Thoracic aorta (tissue), 2 donors: ENCODE results near the gene ATP5F1C. TPM values are rescaled to one million over a fixed set of nuclear protein-coding genes. Genes with fewer than 3 reads are reported as not detected.
"Not testable (repeated sequence)": the region's sequence is repeated elsewhere in the genome, so short reads cannot be mapped to it uniquely, and the experiment has no call there.

Experiments
- ATAC-seq: fragments of 150-250 bp; one replicate; pipeline ENCODE4 v1.8.0; 2017; ENCODE audit warnings: low read depth; ENCODE audit not compliant: insufficient number of reproducible peaks, low FRiP score
- DNase-seq: peaks from one replicate; pipeline ENCODE4 v3.0.0-alpha.2; 2020; ENCODE audit warnings: low spot score
- H3K27ac ChIP-seq, 2 donors: fragments of 200-600 bp; sonication (generic); 1 replicate in 1 of 2; 2 replicates in 1 of 2; pipeline ENCODE4 v1.5.1; 2016; ENCODE audit warnings: mild to moderate bottlenecking in 2 of 2, moderate library complexity in 2 of 2
- H3K27me3 ChIP-seq: fragments of 200-600 bp; sonication (generic); replicated peaks from 2 replicates; pipeline ENCODE4 v1.6.0; 2016; ENCODE audit warnings: mild to moderate bottlenecking; ENCODE audit not compliant: insufficient read depth
- H3K36me3 ChIP-seq: fragments of 200-600 bp; sonication (generic); one replicate; pipeline ENCODE4 v1.5.1; 2016
- H3K4me1 ChIP-seq, 2 donors: fragments of 200-600 bp; sonication (generic); 1 replicate in 1 of 2; 2 replicates in 1 of 2; pipeline versions ENCODE4 v1.5.1 to v1.6.0; 2016; ENCODE audit warnings: low read depth in 2 of 2, mild to moderate bottlenecking in 1 of 2; ENCODE audit not compliant: control insufficient read depth in 1 of 2
- H3K4me3 ChIP-seq: fragments of 200-600 bp; sonication (generic); 2 replicates; pipeline ENCODE4 v1.5.1; 2016; ENCODE audit warnings: mild to moderate bottlenecking
- H3K9me3 ChIP-seq: fragments of 200-600 bp; sonication (generic); 2 replicates; pipeline ENCODE4 v1.5.1; 2016
- CTCF ChIP-seq: fragments of 200-600 bp; sonication (generic); IDR thresholded peaks from one replicate; pipeline ENCODE4 v1.5.1; 2019; ENCODE audit warnings: antibody characterized with exemption
- total RNA-seq, 2 donors: library from RNA; depleted of rRNA; stranded (reverse); fragments of >200 nt; gene quantifications; one replicate each; pipeline versions ENCODE4 v1.1.0 to v1.2.3, GENCODE V29; 2016

Gene ATP5F1C
- total RNA-seq, 2 donors from 2014 or later, result 128 to 168 TPM

- H3K36me3 ChIP-seq, result peaks cover 31% of the 10 kb centered on the region
- no peak overlapping the region for H3K4me3 ChIP-seq
- H3K27me3 ChIP-seq, result no peaks in the 10 kb centered on the region
- DNase-seq (no peak), ATAC-seq (no peak)
- H3K4me1 ChIP-seq, result no peaks in the 10 kb centered on the region
- no peak for TF ChIP-seq CTCF
- no peaks in the 10 kb centered on the region for H3K9me3 ChIP-seq
- H3K27ac ChIP-seq, result no peak overlapping the region
Observed at GRCh38 chr10:7804741-7805140, 16.8 kb downstream of the ATP5F1C start.

GRCh38 chr10:7808686-7809267 lies 20.8 kb downstream of the ATP5F1C start:
- no peak for TF ChIP-seq CTCF
- no peak overlapping the region for H3K4me3 ChIP-seq
- H3K27me3 ChIP-seq, result no peaks in the 10 kb centered on the region
- no peak for DNase-seq
- H3K9me3 ChIP-seq, result no peaks in the 10 kb centered on the region
- H3K4me1 ChIP-seq, result no peaks in the 10 kb centered on the region
- H3K27ac ChIP-seq, result no peak overlapping the region
- H3K36me3 ChIP-seq, result peaks cover 21% of the 10 kb centered on the region
- no peak for ATAC-seq

GRCh38 chr10:7810443-7810842 lies 22.5 kb downstream of the ATP5F1C start:
- DNase-seq, result no peak
- no peak for TF ChIP-seq CTCF
- no peak overlapping the region for H3K4me3 ChIP-seq
- H3K4me1 ChIP-seq, result no peaks in the 10 kb centered on the region
- no peak for ATAC-seq
- no peak overlapping the region for H3K27ac ChIP-seq
- peaks cover 7% of the 10 kb centered on the region for H3K36me3 ChIP-seq
- H3K27me3 ChIP-seq, result no peaks in the 10 kb centered on the region
- H3K9me3 ChIP-seq, result no peaks in the 10 kb centered on the region

GRCh38 chr10:7811000-7811399 lies 23.0 kb downstream of the ATP5F1C start:
- Histone ChIP-seq H3K27me3 (no peaks in the 10 kb centered on the region), H3K9me3 (no peaks in the 10 kb centered on the region), H3K4me1 (no peaks in the 10 kb centered on the region), H3K4me3 (no peak overlapping the region), H3K36me3 (peaks cover 7% of the 10 kb centered on the region), H3K27ac (no peak overlapping the region)
- ATAC-seq, result no peak
- DNase-seq, result no peak
- TF ChIP-seq CTCF, result no peak

GRCh38 chr10:7811743-7812142 lies 23.8 kb downstream of the ATP5F1C start:
- H3K27me3 ChIP-seq, H3K4me1 ChIP-seq, H3K4me3 ChIP-seq, DNase-seq, H3K9me3 ChIP-seq, H3K36me3 ChIP-seq, H3K27ac ChIP-seq, ATAC-seq: not testable (repeated sequence)

- H3K4me3 ChIP-seq, result no peak overlapping the region
- ATAC-seq (no peak), DNase-seq (no peak)
- peaks cover 2% of the 10 kb centered on the region for H3K36me3 ChIP-seq
- no peaks in the 10 kb centered on the region for H3K9me3 ChIP-seq
- H3K4me1 ChIP-seq, result no peaks in the 10 kb centered on the region
- no peak for TF ChIP-seq CTCF
- no peak overlapping the region for H3K27ac ChIP-seq
- no peaks in the 10 kb centered on the region for H3K27me3 ChIP-seq
Observed at GRCh38 chr10:7813481-7813880, 25.5 kb downstream of the ATP5F1C start.
